ENCODE data around the gene VASH1. TPM values are rescaled to one million over a fixed set of nuclear protein-coding genes. Genes with fewer than 3 reads are reported as not detected.
A peak's percentile ranks its signal among the peaks of the same experiment; 100 is the strongest.
"Not testable (repeated sequence)": the region's sequence is repeated elsewhere in the genome, so short reads cannot be mapped to it uniquely, and the experiment has no call there.

The VASH1 gene
- 1 to 10 TPM; 2.5 to 2.6 TPM for total RNA-seq

DNA sequence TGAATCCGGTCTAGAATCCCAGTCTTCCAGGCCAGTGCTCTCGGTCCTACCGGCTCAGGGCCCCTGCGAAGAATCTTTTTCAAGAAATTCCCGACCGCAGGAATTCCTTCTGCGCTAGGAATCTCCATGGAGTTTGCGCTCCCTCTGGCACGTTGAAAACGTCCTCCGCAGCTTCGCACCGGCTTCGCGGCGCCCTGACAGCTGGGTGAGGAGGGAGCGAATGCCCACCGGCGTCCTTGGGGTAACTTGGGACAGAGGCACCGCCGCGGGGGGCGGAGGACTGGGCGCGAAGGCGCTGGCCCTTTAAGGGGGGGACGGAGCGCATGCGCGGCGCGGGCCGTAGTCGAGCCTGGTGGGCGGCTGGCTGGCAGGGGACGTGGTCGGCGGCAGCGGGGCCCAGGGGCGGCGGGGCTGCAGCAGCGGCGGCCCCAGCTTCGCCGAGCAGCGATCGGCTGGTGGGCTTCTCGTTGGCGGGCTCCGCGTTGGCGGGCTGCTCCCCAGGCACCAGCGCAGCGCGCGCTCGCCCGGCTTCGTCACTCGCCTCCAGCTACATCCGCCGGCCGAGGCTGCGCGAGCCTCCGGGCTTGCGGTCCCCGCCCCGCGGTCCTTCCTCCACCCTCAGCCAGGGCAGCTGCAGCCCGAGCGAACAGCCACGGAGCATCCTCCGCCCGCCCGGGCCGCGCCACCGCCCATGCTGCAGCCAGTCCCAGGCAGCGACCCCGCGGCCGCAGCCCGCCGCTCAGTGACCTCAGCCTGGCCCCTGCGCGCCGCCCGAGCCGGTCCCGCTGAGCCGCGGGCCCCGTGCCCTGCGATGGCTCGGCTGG, at the start of gene VASH1:
Gene VASH1, plus strand, starts transcription at position 333 of the 824 bp plus-strand sequence. CDS start 1,354 bp downstream, outside the sequence.
- H3K27ac Mint-ChIP-seq: no peak within 1 kb of the TSS
- H3K4me1 Mint-ChIP-seq: peaks cover 18% of the 10 kb centered on the region
- ChIA-PET CTCF (interaction anchor here (0.6 to 2.7 kb wide), 4 partner anchors 24 to 110 kb away, joined by 3 to 11 read pairs (median 4); no protein-coding TSS in a partner anchor), POLR2A (interaction anchor here (1.1 to 1.2 kb wide), 3 partner anchors 22 to 51 kb away, joined by 3 to 4 read pairs (median 3); no protein-coding TSS in a partner anchor)
- no peaks in the 10 kb centered on the region for H3K36me3 Mint-ChIP-seq (ENCODE audit: low read depth)
- H3K27me3 Mint-ChIP-seq: peaks cover 55% of the 10 kb centered on the region
- H3K4me3 Mint-ChIP-seq: peak within 1 kb of the TSS; percentile 74
- no peaks in the 10 kb centered on the region for H3K9me3 Mint-ChIP-seq
- peak; percentile 71 for DNase-seq

DNA sequence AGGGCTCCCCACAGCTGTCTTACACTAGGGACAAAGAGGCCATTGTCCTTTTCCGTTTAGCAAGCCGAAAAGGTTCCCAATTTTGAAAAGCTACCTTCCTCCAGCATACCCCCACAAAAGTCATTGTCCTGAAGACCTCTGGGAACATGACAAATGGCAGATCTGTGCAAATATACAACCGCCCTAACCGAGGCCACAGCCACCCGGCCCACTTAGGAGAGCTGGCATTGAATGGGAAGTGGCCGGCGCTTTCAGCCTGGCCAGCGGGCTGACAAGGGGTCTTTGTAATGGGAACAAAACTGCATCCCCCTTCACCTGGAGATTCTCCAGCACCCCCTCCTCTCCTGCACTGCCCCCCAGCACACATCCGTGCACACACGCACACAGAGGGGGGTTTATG, 48.1 kb upstream of the VASH1 start:
- Mint-ChIP-seq H3K36me3 (ENCODE audit: low read depth) (no peaks in the 10 kb centered on the region), H3K9me3 (no peaks in the 10 kb centered on the region), H3K27me3 (peaks cover 26% of the 10 kb centered on the region), H3K27ac (no peak overlapping the region), H3K4me1 (no peaks in the 10 kb centered on the region), H3K4me3 (no peak overlapping the region)
- ChIA-PET POLR2A (no interaction called here), CTCF (interaction anchor here (0.6 kb wide), 1 partner anchor 1129 kb away, joined by 3 read pairs; no protein-coding TSS in a partner anchor)
- no peak for DNase-seq

- Mint-ChIP-seq H3K36me3 (ENCODE audit: low read depth) (no peaks in the 10 kb centered on the region), H3K4me3 (no peak overlapping the region), H3K4me1 (no peaks in the 10 kb centered on the region), H3K27me3 (peaks cover 32% of the 10 kb centered on the region), H3K9me3 (no peaks in the 10 kb centered on the region), H3K27ac (no peak overlapping the region)
- CTCF ChIA-PET: interaction anchor here (1.1 to 1.9 kb wide), 2 partner anchors 71 to 382 kb away, joined by 3 to 7 read pairs; no protein-coding TSS in a partner anchor
- DNase-seq: no peak
- POLR2A ChIA-PET: no interaction called here
Observed at GRCh38 chr14:76714470-76714869, 46.8 kb upstream of the VASH1 start.

- H3K36me3 Mint-ChIP-seq (ENCODE audit: low read depth): no peaks in the 10 kb centered on the region
- H3K4me3 Mint-ChIP-seq: no peak overlapping the region
- POLR2A ChIA-PET: no interaction called here
- H3K4me1 Mint-ChIP-seq: no peaks in the 10 kb centered on the region
- H3K27me3 Mint-ChIP-seq: peaks cover 32% of the 10 kb centered on the region
- CTCF ChIA-PET: interaction anchor here (1.9 kb wide), 1 partner anchor 70 kb away, joined by 7 read pairs; no protein-coding TSS in a partner anchor
- H3K9me3 Mint-ChIP-seq: no peaks in the 10 kb centered on the region
- H3K27ac Mint-ChIP-seq: no peak overlapping the region
- DNase-seq: no peak
Observed at GRCh38 chr14:76715101-76715500, 46.2 kb upstream of the VASH1 start.

- Mint-ChIP-seq H3K27ac (no peak overlapping the region), H3K36me3 (ENCODE audit: low read depth) (no peaks in the 10 kb centered on the region), H3K4me3 (no peak overlapping the region), H3K9me3 (no peaks in the 10 kb centered on the region), H3K4me1 (peaks cover 4% of the 10 kb centered on the region), H3K27me3 (peaks cover 32% of the 10 kb centered on the region)
- CTCF ChIA-PET: interaction anchor here (0.6 to 1.9 kb wide), 4 partner anchors 9 to 411 kb away, joined by 3 to 7 read pairs (median 4); no protein-coding TSS in a partner anchor
- DNase-seq: no peak
- POLR2A ChIA-PET: no interaction called here
Observed at GRCh38 chr14:76715511-76716081, 45.7 kb upstream of the VASH1 start.

DNA sequence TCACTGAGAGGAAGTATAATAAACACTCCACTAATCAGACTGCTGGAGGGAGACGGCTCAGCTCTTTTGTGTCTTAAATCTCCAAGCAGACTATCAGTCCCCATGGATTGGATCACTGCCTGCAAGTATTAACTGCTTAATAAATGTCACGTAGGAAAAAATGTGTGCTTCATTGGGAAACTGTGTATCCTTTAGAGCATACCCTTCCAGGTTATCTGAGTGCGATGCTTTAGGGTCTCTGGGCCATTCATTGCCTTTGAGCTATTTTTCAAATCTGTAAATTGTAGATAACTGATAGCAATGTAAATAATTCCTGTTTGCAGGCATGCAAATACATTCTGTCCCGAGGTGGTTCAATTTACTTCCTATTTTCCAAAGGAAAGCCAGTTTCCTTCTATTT, 45.0 kb upstream of the VASH1 start:
- no peaks in the 10 kb centered on the region for H3K36me3 Mint-ChIP-seq (ENCODE audit: low read depth)
- H3K9me3 Mint-ChIP-seq: no peaks in the 10 kb centered on the region
- POLR2A ChIA-PET: no interaction called here
- H3K4me3 Mint-ChIP-seq: no peak overlapping the region
- DNase-seq: no peak
- CTCF ChIA-PET: interaction anchor here (0.6 to 1.9 kb wide), 5 partner anchors 10 to 410 kb away, joined by 3 to 7 read pairs (median 3); no protein-coding TSS in a partner anchor
- H3K27ac Mint-ChIP-seq: no peak overlapping the region
- peaks cover 32% of the 10 kb centered on the region for H3K27me3 Mint-ChIP-seq
- H3K4me1 Mint-ChIP-seq: peaks cover 4% of the 10 kb centered on the region

DNA sequence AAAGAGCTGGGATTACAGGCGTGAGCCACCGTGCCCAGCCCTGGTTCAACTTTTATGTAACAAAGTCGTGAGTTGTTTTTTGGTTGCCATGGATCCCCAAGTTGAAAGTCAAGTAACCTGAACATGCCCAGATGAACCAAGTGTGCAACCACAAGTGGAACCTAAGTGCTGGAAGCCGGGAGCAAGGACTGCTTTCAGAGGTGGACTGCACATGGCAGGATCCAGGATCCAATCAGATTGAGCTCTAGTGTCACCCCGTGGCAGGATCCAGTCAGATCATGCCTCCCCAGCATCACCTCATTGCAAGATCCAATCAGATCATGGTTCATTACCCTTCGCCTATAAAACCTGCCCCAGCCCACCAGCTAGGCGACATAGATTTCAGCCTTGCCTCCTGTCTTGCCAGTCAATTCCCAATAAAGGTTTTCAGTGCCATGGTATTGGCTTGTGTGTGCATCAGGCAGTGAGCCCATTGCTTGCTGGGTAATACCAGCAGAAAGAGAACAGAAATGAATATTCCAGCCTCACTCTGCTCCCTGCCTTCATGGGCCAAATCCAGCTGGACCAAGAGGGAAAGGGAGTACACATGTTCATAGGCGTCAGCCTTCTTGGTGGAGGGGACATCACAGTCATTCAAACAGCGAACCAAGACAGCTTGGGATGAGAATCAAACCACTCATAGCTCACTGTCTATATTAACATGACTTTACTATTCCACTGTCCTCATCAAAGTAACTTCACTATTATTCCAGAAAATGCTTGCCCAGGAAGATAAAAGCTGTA, 43.6 kb upstream of the VASH1 start:
- peaks cover 4% of the 10 kb centered on the region for H3K4me1 Mint-ChIP-seq
- no peaks in the 10 kb centered on the region for H3K36me3 Mint-ChIP-seq (ENCODE audit: low read depth)
- peaks cover 32% of the 10 kb centered on the region for H3K27me3 Mint-ChIP-seq
- ChIA-PET POLR2A (no interaction called here), CTCF (interaction anchor here (1.1 to 1.2 kb wide), 3 partner anchors 7 to 353 kb away, joined by 3 read pairs; no protein-coding TSS in a partner anchor)
- H3K27ac Mint-ChIP-seq: no peak overlapping the region
- no peak overlapping the region for H3K4me3 Mint-ChIP-seq
- no peaks in the 10 kb centered on the region for H3K9me3 Mint-ChIP-seq
- no peak for DNase-seq

DNA sequence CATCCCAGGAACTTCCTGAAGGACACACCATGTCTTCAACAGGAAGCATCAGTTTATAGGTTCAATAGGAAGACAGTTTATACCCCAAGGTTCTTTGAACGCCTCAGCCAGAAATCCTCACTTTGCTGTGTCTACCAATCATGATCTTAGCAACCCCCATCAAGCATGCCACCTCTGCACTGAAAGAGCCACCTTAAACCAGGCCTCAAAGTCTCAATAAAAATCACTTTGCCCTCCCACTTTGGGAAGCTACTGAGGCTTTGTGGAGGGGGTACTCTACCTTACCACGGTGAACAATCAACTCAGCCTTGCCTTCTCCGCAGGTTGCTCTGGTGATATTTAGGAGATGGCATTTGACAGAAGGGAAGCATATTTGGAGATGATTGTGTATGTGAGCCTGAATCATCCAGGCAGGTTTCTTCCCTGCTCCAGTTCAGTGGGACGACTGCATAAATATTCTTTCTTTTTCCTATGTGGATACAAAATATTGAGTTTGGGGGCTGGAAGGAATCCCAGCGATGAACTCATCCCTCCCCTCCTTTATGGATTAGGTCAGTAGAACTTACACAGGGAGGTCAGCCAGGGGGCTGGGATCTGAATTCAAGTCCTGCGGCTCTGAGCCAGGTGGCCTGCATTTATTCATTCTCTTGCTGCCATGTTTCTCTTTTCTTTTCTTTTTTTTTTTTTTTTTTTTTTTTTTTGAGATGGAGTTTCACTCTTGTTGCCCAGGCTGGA, 42.8 kb upstream of the VASH1 start:
- H3K36me3 Mint-ChIP-seq (ENCODE audit: low read depth): no peaks in the 10 kb centered on the region

DNA sequence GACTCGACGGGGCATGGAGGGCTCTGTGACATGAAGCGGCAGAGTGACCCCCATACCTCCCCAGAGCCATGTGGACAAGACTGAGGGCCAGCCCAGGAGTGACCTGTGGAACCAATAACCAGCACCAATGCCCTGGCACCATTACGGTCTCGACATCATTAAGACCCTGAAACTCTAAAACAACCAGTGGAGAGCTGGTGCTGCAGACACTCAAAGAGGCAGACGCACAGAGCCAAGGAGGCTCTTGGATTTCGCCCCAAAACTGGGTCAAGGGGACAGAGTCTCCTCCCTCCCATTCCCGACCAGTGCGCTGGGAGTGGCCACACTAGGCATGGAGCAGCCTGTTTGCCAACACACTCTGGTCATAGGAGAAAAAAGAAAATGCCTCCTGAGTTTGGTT, 41.6 kb upstream of the VASH1 start:
- Mint-ChIP-seq H3K9me3 (no peaks in the 10 kb centered on the region), H3K4me3 (no peak overlapping the region), H3K4me1 (peaks cover 4% of the 10 kb centered on the region)

More for the DNA sequence above, 42.8 kb upstream of the VASH1 start:
- Mint-ChIP-seq H3K27me3 (peaks cover 35% of the 10 kb centered on the region), H3K4me3 (no peak overlapping the region), H3K9me3 (no peaks in the 10 kb centered on the region), H3K27ac (no peak overlapping the region), H3K4me1 (peaks cover 4% of the 10 kb centered on the region)
- ChIA-PET CTCF (interaction anchor here (1.1 to 1.2 kb wide), 2 partner anchors 8 to 10 kb away, joined by 3 read pairs; no protein-coding TSS in a partner anchor), POLR2A (no interaction called here)
- DNase-seq: no peak

DNA sequence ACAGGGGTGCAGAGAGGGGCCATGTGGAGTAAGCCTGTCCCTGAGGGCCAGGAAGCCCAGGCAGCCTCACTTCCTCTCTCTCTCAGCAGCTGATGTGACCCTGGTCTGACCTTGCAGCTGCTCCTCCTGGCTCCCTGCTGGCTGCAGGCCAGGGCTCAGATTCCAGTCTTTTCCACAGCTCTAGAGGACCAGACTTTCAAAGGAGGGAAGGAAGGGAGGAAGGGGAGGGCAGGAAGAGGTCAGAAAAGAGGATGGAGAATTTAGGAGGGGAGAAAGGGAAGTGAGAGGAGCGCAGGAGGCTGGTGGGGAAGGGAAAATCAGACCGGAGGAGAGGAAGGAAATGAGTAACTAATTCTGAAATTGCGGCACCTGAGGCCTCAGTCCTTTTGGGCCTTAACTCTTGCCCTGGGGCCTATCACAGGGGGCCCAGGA, 40.9 kb upstream of the VASH1 start:
- ChIA-PET POLR2A (no interaction called here), CTCF (interaction anchor here (1.6 kb wide), 1 partner anchor 10 kb away, joined by 5 read pairs; no protein-coding TSS in a partner anchor)
- no peak overlapping the region for H3K4me3 Mint-ChIP-seq
- no peak overlapping the region for H3K27ac Mint-ChIP-seq
- no peaks in the 10 kb centered on the region for H3K36me3 Mint-ChIP-seq (ENCODE audit: low read depth)
- H3K9me3 Mint-ChIP-seq: no peaks in the 10 kb centered on the region
- DNase-seq: no peak
- peaks cover 4% of the 10 kb centered on the region for H3K4me1 Mint-ChIP-seq
- peaks cover 33% of the 10 kb centered on the region for H3K27me3 Mint-ChIP-seq

More for the DNA sequence above, 41.6 kb upstream of the VASH1 start:
- Mint-ChIP-seq H3K27me3 (peaks cover 33% of the 10 kb centered on the region), H3K36me3 (ENCODE audit: low read depth) (no peaks in the 10 kb centered on the region), H3K27ac (no peak overlapping the region)
- ChIA-PET POLR2A (no interaction called here), CTCF (interaction anchor here (1.6 kb wide), 1 partner anchor 10 kb away, joined by 5 read pairs; no protein-coding TSS in a partner anchor)
- DNase-seq: no peak

GRCh38 chr14:76721506-76721905, 39.8 kb upstream of the VASH1 start:
- DNase-seq; H3K27ac Mint-ChIP-seq; CTCF ChIA-PET; H3K4me1 Mint-ChIP-seq; H3K36me3 Mint-ChIP-seq (ENCODE audit: low read depth); H3K4me3 Mint-ChIP-seq; H3K9me3 Mint-ChIP-seq; POLR2A ChIA-PET: not testable (repeated sequence)
- H3K27me3 Mint-ChIP-seq: peaks cover 26% of the 10 kb centered on the region

Measured in activated CD4-positive, alpha-beta memory T cell treated with anti-CD3 and anti-CD28 coated beads, Interleukin-2, amount 10 ng/mL, durations not matched to agents 7 days and 5 days (primary cell).